Heart right ventricle (tissue), 16 donors: ENCODE results near the gene KCTD10. TPM values are rescaled to one million over a fixed set of nuclear protein-coding genes. Genes with fewer than 3 reads are reported as not detected.
"Not testable (repeated sequence)": the region's sequence is repeated elsewhere in the genome, so short reads cannot be mapped to it uniquely, and the experiment has no call there.

ENCODE experiments used
- ATAC-seq, 8 donors: fragments of 200-7000 bp; cut with Tn5 transposase; one replicate each; pipeline ENCODE4 v1.9.1; 2020; ENCODE audit warnings: mild to moderate bottlenecking in 8 of 8, moderate library complexity in 8 of 8, moderate number of reproducible peaks in 1 of 8
- DNase-seq, 2 donors: peaks; one replicate each; pipeline ENCODE4 v3.0.0-alpha.2; 2020
- H3K27ac ChIP-seq, 10 donors: fragments of 200-600 bp; sonication (generic) in 2 of 10; one replicate each; pipeline versions ENCODE4 v1.5.0 to v1.8.0; 2020 to 2022; ENCODE audit warnings: mild to moderate bottlenecking in 3 of 10
- H3K27me3 ChIP-seq, 7 donors: fragments of 200-600 bp; one replicate each; pipeline ENCODE4 v1.8.0; 2021 to 2022; ENCODE audit warnings: mild to moderate bottlenecking in 2 of 7
- H3K36me3 ChIP-seq, 9 donors: fragments of 200-600 bp; sonication (generic) in 1 of 9; one replicate each; pipeline versions ENCODE4 v1.5.0 to v1.8.0; 2020 to 2022; ENCODE audit warnings: mild to moderate bottlenecking in 2 of 9
- H3K4me1 ChIP-seq, 9 donors: fragments of 200-600 bp; sonication (generic) in 1 of 9; one replicate each; pipeline versions ENCODE4 v1.5.0 to v1.8.0; 2020 to 2022; ENCODE audit warnings: mild to moderate bottlenecking in 4 of 9
- H3K4me3 ChIP-seq, 10 donors: fragments of 200-600 bp; sonication (generic) in 2 of 10; one replicate each; pipeline versions ENCODE4 v1.5.0 to v1.8.0; 2020 to 2022; ENCODE audit warnings: mild to moderate bottlenecking in 7 of 10, moderate library complexity in 2 of 10
- H3K9me3 ChIP-seq, 11 donors: fragments of 200-600 bp in 10 of 11; sonication (generic) in 2 of 11; one replicate each; pipeline versions ENCODE4 v1.5.0 to v1.8.0; 2013 to 2022; ENCODE audit warnings: mild to moderate bottlenecking in 2 of 11, control low read depth in 1 of 11, moderate library complexity in 1 of 11
- CTCF ChIP-seq, 9 donors: fragments of 200-600 bp; sonication (generic) in 2 of 9; IDR thresholded peaks; one replicate each; pipeline versions ENCODE4 v1.5.0 to v1.8.0; 2021 to 2022; ENCODE audit warnings: antibody characterized with exemption in 9 of 9, mild to moderate bottlenecking in 5 of 9, moderate library complexity in 1 of 9
- WGBS, 2 donors: extraction: QIAGEN DNeasy Blood & Tissue Kit; methylation state at CpG; one replicate each; pipeline ENCODE4 v1.1.7; 2013; ENCODE audit warnings: inconsistent platforms in 1 of 2; 5-methylcytosine and 5-hydroxymethylcytosine counted together
- intact Hi-C, 10 donors: fragments of 100-400 bp; cut with DNase I; formaldehyde crosslinking; loops; one replicate each; pipeline versions ENCODE4 v1.11.1 to v1.14.2; 2022
- polyA plus RNA-seq, 2 donors: library from polyadenylated mRNA; stranded (reverse); fragments of 200-250 nt; gene quantifications; one replicate each; pipeline ENCODE4 v1.2.3, GENCODE V29; 2013
- total RNA-seq, 10 donors: library from RNA; stranded (reverse); fragmentation: NEBNext Ultra II Directional in 3 of 10; extraction: Animal tissue kit (Norgen Biotek cat#: 25700) in 3 of 10; gene quantifications; one replicate each; pipeline versions ENCODE4 v1.2.1 to v1.2.4, GENCODE V29; 2021 to 2023
- donor health status: Arrhythmogenic right ventricular cardiomyopathy.
- donor health status: ischemic (EF 13 %, LVEDD 7.1; RV severe dilation, severe dysfunction).
- donor health status: healthy with polysubstance abuse.
- donor health status: DM: no; HTN: yes; CAD: no.
- donor health status: DM: no; HTN: no; CAD: no.
- donor health status: ischemic (EF 25% LVEDD 6.9; RV normal size, moderate dysfunction).
- donor health status: ischemic (EF 25% LVEDD 5.7; RV mildly dilated, moderate dysfunction).
- donor health status: healthy.
- donor health status: DM: yes; HTN: yes; CAD: no.
- donor health status: Ischemic cardiomyopathy.
- donor health status: ischemic (EF 35%, LVEDD 5.7; RV mildly dilated, moderate dysfunction).
- donor health status: nonischemic (EF 11% LVEDD 7.7; RV severe dilation, severe dysfunction).
- donor health status: DM: yes; HTN: yes; CAD: no.
- donor health status: PGD.
- donor health status: ischemic (EF 29% LVEDD 5.4; RV normal size, mild dysfunction).
- donor health status: nonischemic (EF 23%, LVEDD 6.1; RV moderate dilation, normal function).

Gene KCTD10
- total and polyA plus RNA-seq, 12 donors, result 13.6 to 64.9 (median 31.9) TPM

- DNase-seq, result no peak
- WGBS, 2 donors, result 35 to 66% methylated on average over 4 of the region's 4 CpGs
- no peak for TF ChIP-seq CTCF (IDR thresholded peaks at IDR 0.05)
These were observed 58.1 kb downstream of the KCTD10 start for GRCh38 chr12:109418848-109419480.

GRCh38 chr12:109406147-109406546 is 71.0 kb downstream of the KCTD10 start:
- intact Hi-C loops, H3K4me3 ChIP-seq, H3K27ac ChIP-seq, H3K9me3 ChIP-seq, ATAC-seq, H3K36me3 ChIP-seq, H3K4me1 ChIP-seq, DNase-seq: not testable (repeated sequence)
- H3K27me3 ChIP-seq, result peaks cover 0 to 12% (median 4%) of the 10 kb centered on the region in 7 donors
- 92 to 100% methylated on average over 4 of the region's 4 CpGs for WGBS, 2 donors

More at GRCh38 chr12:109418848-109419480, 58.1 kb downstream of the KCTD10 start:
- Histone ChIP-seq H3K36me3 (no peaks in the 10 kb centered on the region), H3K27ac (no peak overlapping the region), H3K4me1 (no peaks in the 10 kb centered on the region), H3K9me3 (no peaks in the 10 kb centered on the region), H3K27me3 (peaks cover 0 to 34% (median 5%) of the 10 kb centered on the region in 7 donors), H3K4me3 (no peak overlapping the region)
- no peak for ATAC-seq
- intact Hi-C loops, result no loop called here

- H3K4me3 ChIP-seq, H3K36me3 ChIP-seq, H3K4me1 ChIP-seq, DNase-seq, H3K9me3 ChIP-seq, intact Hi-C loops, H3K27ac ChIP-seq, ATAC-seq: not testable (repeated sequence)
- peaks cover 0 to 16% (median 8%) of the 10 kb centered on the region in 7 donors for H3K27me3 ChIP-seq
- WGBS, 2 donors, result 97 to 99% methylated on average over 2 of the region's 2 CpGs
These were observed 72.3 kb downstream of the KCTD10 start for GRCh38 chr12:109404841-109405240.

Other genes starting within 250 kb of the KCTD10 start
- under 1 TPM in 2 of 10 donors, not detected in 8; 0.07 to 0.19 TPM for gene FOXN4, start 168.0 kb downstream of the KCTD10 start, total RNA-seq
- gene FOXN4, start 168.0 kb downstream of the KCTD10 start, polyA plus RNA-seq, result not detected
- 1 to 10 TPM in 3 of 10 donors, under 1 TPM in 4, not detected in 3; 0.07 to 1.3 (median 0.55) TPM for gene MYO1H, start 129.4 kb downstream of the KCTD10 start, total RNA-seq
- gene MYO1H, start 129.4 kb downstream of the KCTD10 start, polyA plus RNA-seq, result under 1 TPM in 1 of 2 donors, not detected in 1; 0.09 TPM
- gene UBE3B, start 334 bp upstream of the KCTD10 start, total RNA-seq, result 10 to 100 TPM; 50.9 to 58.8 (median 55.8) TPM
- 10 to 100 TPM; 13.7 to 17.8 TPM for gene UBE3B, start 334 bp upstream of the KCTD10 start, polyA plus RNA-seq
- gene MMAB, start 96.2 kb upstream of the KCTD10 start, total RNA-seq, result 10 to 100 TPM; 27.7 to 50.7 (median 43.8) TPM
- 10 to 100 TPM; 38.5 to 41.3 TPM for gene MMAB, start 96.2 kb upstream of the KCTD10 start, polyA plus RNA-seq
- 10 to 100 TPM in 3 of 10 donors, 1 to 10 TPM in 7; 7.9 to 12.0 (median 9.2) TPM for gene MVK, start 96.5 kb upstream of the KCTD10 start, total RNA-seq
- gene MVK, start 96.5 kb upstream of the KCTD10 start, polyA plus RNA-seq, result 10 to 100 TPM; 11.2 to 18.1 TPM
- gene FAM222A, start 236.5 kb upstream of the KCTD10 start, total RNA-seq, result 10 to 100 TPM in 5 of 10 donors, 1 to 10 TPM in 5; 3.4 to 26.0 (median 8.6) TPM
- gene FAM222A, start 236.5 kb upstream of the KCTD10 start, polyA plus RNA-seq, result 1 to 10 TPM; 2.7 to 6.2 TPM